ENCODE measurements around the gene CCDC70.
"Not testable (repeated sequence)": the region's sequence is repeated elsewhere in the genome, so short reads cannot be mapped to it uniquely, and the experiment has no call there.

Gene CCDC70

GRCh38 chr13:51865838-51866237 is 4.1 kb downstream of the CCDC70 start:
- DNase-seq: no peak

GRCh38 chr13:51867062-51867461 is 5.3 kb downstream of the CCDC70 start:
- no peak for DNase-seq

- DNase-seq: no peak
Observed at GRCh38 chr13:51869916-51870315, 8.1 kb downstream of the CCDC70 start.

GRCh38 chr13:51870616-51871015 is 8.8 kb downstream of the CCDC70 start:
- no peak for DNase-seq

- no peak for DNase-seq
Observed at GRCh38 chr13:51873117-51873798, 11.5 kb downstream of the CCDC70 start.

- DNase-seq: no peak
Observed at GRCh38 chr13:51873837-51874236, 12.1 kb downstream of the CCDC70 start.

- no peak for DNase-seq
Observed at GRCh38 chr13:51874651-51875050, 12.9 kb downstream of the CCDC70 start.

GRCh38 chr13:51879133-51879532 is 17.4 kb downstream of the CCDC70 start:
- DNase-seq: no peak

- no peak for DNase-seq
Observed at GRCh38 chr13:51881296-51881695, 19.5 kb downstream of the CCDC70 start.

- DNase-seq: no peak
Observed at GRCh38 chr13:51882570-51883225, 20.9 kb downstream of the CCDC70 start.

- no peak for DNase-seq
Observed at GRCh38 chr13:51883226-51883600, 21.4 kb downstream of the CCDC70 start.

- DNase-seq: no peak
Observed at GRCh38 chr13:51885651-51886050, 23.9 kb downstream of the CCDC70 start.

GRCh38 chr13:51887468-51887867 is 25.7 kb downstream of the CCDC70 start:
- no peak for DNase-seq

- no peak for DNase-seq
Observed at GRCh38 chr13:51892657-51893056, 30.9 kb downstream of the CCDC70 start.

- DNase-seq: no peak
Observed at GRCh38 chr13:51894239-51894638, 32.5 kb downstream of the CCDC70 start.

- peak; percentile 58 for DNase-seq
Observed at GRCh38 chr13:51895906-51896888, 34.4 kb downstream of the CCDC70 start.

- DNase-seq: no peak
Observed at GRCh38 chr13:51900471-51900870, 38.7 kb downstream of the CCDC70 start.

GRCh38 chr13:51902776-51903175 is 41.0 kb downstream of the CCDC70 start:
- DNase-seq: peak; percentile 11

GRCh38 chr13:51905787-51906186 is 44.0 kb downstream of the CCDC70 start:
- no peak for DNase-seq

GRCh38 chr13:51906581-51906980 is 44.8 kb downstream of the CCDC70 start:
- no peak for DNase-seq

GRCh38 chr13:51907040-51907732 is 45.4 kb downstream of the CCDC70 start:
- no peak for DNase-seq

- DNase-seq: not testable (repeated sequence)
Observed at GRCh38 chr13:51909265-51909664, 47.5 kb downstream of the CCDC70 start.

GRCh38 chr13:51910508-51910907 is 48.7 kb downstream of the CCDC70 start:
- no peak for DNase-seq

Data from stimulated activated CD4-positive, alpha-beta T cell treated with anti-CD3 and anti-CD28 coated beads, Interleukin-15, amount 100 ng/mL, for 24 hours (primary cell).